A549 (cell line): Measurements from ENCODE around the gene TPGS1.

ENCODE experiments used
- MAZ ChIP-seq: fragments of 150-350 bp; IDR thresholded peaks from 2 replicates; pipeline ENCODE4 v1.6.1; 2014; ENCODE audit warnings: antibody characterized with exemption, low read depth, low read length, borderline replicate concordance
- NR3C1 ChIP-seq: fragments of >200 bp; sonication (Bioruptor Twin); formaldehyde crosslinking; IDR thresholded peaks from 3 replicates; pipeline ENCODE4 v1.6.1; 2017
- POLR2A ChIP-seq: IDR thresholded peaks from 2 replicates; pipeline ENCODE4 v1.6.1; 2012; ENCODE audit warnings: mild to moderate bottlenecking, low read length
- RCOR1 ChIP-seq: fragments of 150-350 bp; IDR thresholded peaks from 2 replicates; pipeline ENCODE4 v1.6.1; 2014; ENCODE audit warnings: antibody characterized with exemption, low read length, low read depth
- RFX5 ChIP-seq: fragments of 450-650 bp; IDR thresholded peaks from 2 replicates; pipeline ENCODE4 v1.7.1; 2014; ENCODE audit warnings: antibody characterized with exemption, mild to moderate bottlenecking, moderate library complexity
- TF ChIP-seq, protein P1 (sequence below): fragments of >200 bp; sonication (Bioruptor Twin); formaldehyde crosslinking; IDR thresholded peaks from 3 replicates; pipeline ENCODE4 v1.5.1; 2016

DNA sequence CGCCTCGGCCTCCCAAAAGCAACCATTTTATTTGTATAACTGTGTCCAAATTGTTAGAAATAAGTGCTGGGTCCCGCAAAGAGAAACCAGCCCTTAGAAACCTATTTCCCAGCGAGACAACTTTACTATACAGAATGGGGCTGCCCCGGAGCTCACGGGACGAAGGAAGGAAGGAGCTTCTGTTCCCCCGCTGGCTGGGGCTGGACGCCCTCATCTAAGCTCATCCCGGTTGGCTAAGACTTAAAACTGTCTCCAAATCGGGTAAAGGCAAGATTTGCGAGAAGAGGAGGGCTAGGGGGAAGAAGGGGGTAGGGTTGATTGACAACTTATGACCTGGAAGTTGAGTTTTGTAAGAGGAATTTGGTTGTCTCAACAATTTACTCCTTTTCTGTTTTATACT, 52.8 kb downstream of the TPGS1 start:
- TF ChIP-seq NR3C1 (no peak), POLR2A (no peak), RCOR1 (no peak), MAZ (no peak), RFX5 (no peak)
- TF ChIP-seq, protein P1, sequence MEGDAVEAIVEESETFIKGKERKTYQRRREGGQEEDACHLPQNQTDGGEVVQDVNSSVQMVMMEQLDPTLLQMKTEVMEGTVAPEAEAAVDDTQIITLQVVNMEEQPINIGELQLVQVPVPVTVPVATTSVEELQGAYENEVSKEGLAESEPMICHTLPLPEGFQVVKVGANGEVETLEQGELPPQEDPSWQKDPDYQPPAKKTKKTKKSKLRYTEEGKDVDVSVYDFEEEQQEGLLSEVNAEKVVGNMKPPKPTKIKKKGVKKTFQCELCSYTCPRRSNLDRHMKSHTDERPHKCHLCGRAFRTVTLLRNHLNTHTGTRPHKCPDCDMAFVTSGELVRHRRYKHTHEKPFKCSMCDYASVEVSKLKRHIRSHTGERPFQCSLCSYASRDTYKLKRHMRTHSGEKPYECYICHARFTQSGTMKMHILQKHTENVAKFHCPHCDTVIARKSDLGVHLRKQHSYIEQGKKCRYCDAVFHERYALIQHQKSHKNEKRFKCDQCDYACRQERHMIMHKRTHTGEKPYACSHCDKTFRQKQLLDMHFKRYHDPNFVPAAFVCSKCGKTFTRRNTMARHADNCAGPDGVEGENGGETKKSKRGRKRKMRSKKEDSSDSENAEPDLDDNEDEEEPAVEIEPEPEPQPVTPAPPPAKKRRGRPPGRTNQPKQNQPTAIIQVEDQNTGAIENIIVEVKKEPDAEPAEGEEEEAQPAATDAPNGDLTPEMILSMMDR, result no peak
